Germinal center (tissue), 1 donor: ENCODE data around the gene SCMH1.

Experiments
- DNase-seq: peaks from one replicate; pipeline ENCODE4 v3.0.0; 2012; ENCODE audit warnings: mixed read lengths, low spot score

Gene SCMH1

DNA sequence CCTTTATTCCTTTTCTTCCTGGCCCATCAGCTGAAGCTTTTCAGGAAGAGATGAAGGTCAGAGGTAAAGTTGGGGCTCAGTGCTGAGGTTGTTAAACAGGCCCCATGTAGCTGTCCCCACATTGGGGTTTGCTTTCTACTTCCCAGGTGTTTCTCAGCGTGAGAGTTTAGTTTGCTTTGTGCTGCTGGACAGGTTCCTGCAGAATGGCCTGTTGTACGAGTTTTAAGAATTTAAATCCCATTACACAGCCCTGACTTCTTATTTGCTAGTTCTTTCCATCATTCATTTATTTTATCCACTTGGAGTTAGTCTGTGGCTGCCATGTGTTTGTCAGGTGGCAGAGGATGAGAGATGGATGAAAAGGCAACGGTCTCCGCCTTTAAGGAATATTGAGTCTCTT is 243.4 kb downstream of the SCMH1 start:
- DNase-seq: no peak

DNA sequence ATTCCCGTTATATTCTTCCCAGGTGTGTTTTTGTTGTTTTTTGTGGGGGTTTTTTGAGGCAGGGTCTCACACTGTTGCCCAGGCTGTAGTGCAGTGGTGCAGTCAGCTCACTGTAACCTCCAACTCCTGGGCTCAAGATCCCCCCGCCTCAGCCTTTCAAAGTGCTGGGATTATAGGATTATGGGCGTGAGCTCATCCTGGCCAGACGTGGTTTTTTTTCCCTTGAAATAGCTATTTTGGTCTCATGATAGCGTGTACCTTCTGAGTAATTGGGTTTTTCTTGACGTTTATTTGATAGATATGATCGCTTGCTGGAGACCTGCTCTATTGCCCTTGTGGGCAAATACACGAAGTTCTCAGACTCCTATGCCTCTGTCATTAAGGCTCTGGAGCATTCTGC is 245.0 kb downstream of the SCMH1 start:
- no peak for DNase-seq

DNA sequence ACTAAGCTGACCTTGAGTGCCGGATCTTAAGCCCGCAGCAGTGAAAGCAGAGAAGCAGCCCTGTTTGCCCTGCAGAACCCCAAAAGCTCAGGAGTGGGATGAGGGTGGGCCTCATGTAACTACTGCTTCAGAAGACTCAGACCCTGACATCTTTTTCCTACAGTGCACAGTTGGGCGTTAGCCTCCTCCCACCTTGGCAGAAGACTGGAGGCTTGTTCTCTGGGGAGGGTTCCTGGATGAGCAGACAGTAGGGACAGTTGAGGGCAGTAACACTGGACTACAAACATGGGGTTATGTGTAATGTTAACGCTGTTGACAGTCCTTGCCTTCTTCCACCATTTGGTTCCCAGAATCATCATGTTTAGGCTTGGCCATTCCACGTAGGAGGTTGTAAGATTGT is 253.0 kb downstream of the SCMH1 start:
- DNase-seq: no peak

DNA sequence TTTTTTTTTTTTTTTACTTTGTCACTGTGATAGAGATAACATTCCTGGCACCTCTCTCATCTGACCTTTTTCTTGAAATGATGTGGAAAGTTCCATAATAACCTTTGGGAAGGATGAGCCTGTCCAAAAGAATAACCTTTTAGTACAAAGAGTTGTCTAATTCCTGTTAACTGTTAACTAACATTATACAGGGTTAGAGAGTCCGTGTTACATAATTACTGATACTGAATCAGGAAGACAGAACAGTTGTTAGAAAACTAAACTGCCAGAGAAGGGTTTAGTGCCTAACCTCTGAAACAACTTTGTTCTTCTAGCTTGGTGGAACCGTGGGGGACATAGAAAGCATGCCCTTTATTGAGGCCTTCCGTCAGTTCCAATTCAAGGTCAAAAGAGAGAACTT is 253.8 kb downstream of the SCMH1 start:
- no peak for DNase-seq

DNA sequence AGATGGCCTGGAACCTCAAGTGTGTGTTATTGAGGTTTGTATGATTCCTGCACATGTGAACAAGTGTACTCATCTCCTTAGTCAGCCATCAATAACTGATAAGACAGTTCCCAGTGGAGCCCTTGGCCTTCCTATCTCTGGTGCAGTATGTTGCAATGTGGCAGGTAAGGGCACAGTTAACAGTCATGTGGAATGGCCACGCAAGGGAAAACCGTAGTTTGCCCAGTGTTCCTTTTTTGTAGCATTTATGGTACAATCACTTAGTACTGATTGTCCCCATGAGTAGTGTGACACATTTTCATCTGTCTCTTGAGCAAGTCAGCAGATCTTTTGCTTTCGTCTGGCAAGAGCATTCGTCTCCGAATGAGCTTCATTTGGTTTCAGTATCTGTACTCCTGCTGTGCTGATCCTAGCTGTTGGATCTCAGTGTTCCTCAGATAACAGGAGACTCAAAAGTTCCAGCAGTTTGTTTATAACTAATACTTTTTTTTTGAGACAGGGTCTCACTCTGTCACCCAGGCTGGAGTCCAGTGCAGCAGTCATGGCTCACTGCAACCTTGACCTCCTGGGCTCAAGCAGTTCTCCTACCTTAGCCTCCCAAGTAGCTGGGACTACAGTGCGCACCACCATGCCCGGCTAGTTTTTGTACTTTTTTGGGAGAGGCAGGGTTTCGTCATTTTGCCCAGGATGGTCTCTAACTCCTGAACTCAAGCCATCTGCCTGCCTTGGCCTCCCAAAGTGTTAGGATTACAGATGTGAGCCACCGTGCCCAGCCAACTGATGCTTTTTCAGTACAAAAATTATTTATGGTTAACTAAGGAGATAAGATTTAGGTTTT is 254.4 kb downstream of the SCMH1 start:
- DNase-seq: no peak

DNA sequence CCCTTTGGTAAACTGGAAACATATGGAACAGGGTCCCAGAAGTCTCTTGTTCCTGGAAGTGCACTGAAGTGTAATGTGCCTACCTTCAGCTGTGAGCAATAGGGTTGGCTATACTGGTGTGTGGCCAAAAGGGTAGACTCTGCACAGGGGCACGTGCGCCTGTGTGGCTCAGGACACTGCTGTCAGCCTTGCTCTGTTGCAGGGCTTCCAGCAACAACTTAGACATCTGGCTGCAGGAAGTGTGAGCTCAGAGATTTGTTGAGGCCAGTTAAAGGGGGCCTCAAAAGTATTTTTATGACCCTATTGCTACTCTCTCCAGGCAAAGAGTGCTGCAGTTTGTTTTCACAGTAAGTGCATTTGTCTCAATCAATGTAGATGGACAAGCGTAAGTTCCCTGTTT is 255.2 kb downstream of the SCMH1 start:
- no peak for DNase-seq

DNA sequence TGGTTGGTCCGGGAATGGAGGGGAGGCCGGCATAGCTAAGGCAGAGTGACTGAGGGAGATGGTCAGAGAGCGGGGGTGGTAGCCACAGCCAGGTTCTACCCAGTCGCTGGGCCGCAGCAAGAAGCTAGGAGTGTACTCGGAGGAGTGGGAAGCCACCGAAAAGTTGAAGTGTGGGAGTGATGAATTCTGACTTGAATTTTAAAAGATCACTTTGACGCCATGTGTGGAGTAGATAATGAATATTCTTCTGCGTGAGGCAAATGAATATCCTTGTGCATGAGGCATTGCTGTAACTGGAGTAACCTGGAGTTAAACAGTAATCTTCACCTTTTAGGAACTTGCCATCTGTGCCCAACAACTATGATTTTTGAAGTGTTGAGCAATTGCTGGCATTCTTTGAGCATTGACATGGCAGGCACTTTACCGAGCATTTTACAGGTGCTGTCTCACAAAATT is 255.8 kb downstream of the SCMH1 start:
- DNase-seq: no peak

DNA sequence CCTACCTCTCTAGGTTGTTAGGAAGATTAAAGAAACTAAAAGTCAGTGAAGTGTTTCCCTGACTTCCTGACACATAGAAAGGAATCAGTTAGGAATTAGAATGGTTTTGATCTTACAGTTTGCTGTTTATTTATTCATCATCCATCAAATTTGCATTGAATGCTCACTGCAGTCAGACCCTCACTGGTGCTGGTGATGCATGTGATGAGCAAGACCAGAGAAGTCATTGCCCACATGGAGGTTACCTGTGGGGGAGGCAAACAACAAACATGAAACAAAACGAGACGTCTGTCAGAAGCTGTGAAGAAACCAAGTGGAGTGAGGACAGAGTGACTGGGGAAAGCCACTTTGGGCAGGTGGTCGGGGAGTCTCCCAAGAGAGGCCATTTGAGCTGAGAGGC is 256.2 kb downstream of the SCMH1 start:
- no peak for DNase-seq

DNA sequence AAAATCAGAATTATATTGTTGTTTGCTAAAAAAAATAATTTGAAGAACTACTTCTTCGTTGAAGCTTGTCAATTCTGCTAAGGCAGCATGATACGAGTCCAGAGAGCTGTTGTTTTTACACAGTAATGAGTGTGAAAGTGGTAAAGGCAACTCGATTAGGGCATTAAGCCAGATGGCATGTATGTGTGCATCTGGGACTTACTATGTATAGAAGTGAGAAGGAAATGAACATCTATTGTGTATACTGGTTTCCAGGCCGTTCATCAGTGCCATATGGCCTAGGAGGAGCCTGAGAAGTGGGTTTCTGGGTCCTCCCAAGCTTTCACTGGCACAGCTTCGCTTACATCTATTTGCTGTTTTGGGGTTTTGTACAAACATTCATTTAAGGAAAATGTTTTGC is 256.9 kb downstream of the SCMH1 start:
- DNase-seq: no peak

DNA sequence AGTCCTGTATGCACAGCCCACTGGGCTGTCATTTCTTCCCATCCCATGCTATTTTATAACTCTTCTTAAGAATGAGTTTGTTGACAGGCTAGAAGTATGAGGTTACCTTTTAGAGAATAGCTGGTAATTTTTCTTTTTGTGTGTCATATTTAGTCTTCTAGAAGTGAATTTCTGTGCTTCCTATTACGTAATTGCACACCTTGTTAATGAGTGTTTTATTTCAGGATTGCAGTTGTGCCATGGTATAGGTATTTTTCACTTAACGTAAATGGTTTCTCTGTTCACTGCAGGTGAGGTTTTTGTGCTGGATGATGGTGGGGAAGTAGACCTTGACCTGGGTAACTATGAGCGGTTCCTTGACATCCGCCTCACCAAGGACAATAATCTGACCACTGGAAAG is 257.6 kb downstream of the SCMH1 start:
- no peak for DNase-seq

DNA sequence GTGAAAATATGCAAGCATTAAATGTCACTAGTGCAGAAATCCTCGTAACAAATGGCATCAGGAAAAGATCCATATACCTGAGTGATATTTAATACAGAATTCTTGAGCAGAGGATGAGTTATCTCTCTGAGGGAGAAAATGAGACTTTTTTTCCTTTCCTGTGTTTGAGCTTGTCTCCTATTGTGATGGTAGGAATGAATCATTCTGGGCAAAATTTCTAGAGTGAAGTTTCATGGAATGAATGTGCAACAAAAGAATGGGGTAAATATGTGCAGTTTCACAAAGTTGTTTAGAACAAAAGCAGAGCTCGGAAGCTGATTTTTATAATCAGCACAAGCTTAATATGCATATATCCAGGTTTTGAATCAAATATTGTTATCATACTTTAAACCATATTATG is 258.0 kb downstream of the SCMH1 start:
- DNase-seq: no peak

DNA sequence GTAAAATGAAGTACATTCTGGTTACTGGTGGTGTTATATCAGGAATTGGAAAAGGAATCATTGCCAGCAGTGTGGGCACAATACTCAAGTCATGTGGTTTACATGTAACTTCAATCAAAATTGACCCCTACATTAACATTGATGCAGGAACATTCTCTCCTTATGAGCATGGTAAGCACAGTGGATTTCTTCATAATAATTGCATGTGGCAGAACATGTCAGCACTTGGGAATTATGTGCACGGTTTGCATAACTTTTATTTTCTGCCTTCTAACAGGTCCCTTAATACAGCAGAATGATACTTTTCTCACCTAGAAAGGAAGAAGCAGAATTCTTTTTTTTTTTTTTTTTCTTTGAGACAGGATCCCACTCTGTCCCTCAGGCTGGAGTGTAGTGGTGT is 258.8 kb downstream of the SCMH1 start:
- DNase-seq: no peak

DNA sequence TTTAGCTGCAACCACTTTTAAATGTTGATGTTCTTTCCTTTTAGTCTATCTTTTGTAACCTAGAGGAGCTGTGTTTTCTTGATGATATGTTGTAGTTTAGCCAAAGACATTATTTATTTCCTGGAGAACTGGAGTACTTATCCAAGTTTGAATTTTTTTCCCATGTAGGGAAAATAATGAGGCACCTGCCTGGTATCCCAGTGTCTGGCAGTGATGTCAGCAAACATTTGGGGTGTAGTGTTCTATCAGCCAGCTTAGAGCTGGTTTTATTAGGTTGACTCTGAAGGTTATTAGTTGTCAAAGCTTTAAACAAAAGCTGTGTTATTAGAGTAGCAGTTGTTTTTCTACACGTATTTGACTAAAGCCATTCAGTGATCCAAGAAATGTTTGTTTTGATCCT is 259.4 kb downstream of the SCMH1 start:
- DNase-seq: no peak

DNA sequence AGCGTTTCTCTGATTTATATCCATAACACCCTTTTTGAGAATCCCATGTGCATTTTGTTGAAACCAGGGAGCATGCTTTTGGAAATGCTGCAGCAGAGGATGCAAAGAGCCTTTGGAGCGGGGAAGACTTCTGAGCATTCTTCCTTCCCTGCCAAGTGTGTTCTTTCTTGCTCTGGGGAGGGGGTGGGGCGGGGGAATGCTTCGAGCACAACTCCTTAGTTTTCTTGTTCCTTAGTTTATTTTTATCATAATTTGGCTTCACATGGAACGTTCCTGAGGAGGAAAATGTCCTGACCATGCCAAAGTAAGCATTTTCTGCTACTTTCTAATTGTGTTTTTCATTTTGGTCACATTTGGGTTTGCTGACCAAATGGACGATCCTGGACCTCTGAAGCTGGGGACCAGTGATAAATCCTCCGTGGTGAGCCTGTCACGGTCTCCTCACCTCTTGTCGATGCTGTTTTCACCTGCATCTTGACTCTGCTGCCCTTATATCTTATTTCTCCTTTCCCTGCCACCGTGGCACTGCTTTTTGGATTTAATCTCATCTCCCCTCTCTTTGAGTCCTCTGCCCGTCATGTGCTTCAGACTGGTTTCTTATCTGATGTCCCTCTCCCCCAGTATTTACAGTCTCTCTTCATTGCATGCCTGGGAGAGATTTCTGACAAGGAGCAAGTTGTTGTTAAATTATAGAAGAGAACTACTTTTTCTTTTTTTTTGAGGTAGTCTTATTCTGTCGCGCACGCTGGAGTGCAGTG is 260.2 kb downstream of the SCMH1 start:
- no peak for DNase-seq

DNA sequence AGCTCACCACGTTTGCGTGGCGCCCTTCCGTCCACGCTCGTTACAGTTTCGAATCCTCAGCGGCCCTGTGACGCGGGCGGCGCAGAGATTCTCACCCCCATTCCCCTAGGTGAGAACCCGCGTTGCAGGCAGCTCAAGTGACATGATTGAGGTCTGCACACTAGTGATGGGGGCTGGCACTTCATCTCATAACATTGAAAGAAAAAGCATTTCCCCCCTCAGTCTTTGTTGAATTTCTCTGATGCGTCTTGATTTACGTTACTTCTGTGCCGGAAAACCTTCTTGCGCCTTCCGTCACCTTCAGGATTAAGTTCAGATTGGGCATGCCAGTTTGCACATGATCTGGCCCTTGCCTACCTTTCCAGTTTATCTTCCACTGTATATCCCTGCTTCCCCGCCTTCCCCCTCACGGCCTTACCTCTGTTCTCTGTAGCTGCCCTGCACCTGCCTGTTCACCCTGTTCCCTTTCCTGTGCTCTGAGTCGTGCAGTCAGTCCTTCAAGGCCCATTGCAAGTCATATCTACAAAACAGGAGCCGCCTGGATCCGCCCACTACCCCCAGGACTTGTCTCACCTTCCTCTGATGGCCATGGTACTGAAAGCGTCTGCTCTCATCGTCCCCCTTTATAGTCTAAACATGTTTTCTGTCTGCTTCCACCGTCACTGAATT is 261.5 kb downstream of the SCMH1 start:
- peak; percentile 59 for DNase-seq

DNA sequence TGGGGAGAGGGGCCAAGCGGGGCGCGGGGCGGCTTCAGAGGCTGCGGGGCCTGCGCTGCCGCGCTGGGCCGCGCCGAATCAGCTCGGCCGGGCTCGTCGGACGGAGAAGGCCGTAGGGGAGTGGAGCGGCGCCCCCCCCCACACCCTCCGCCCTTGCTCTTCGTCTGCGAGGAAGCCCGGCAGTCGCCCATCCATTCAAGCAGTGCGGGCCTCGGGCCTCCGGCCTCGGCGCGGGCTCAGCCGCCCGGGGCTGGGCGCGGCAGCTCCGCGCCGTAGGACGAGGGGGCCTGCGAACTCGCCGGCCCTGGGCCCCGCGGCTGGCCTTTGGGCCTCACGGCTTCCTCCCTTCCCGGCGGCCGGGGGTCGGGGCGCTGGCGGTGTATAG is 262.0 kb downstream of the SCMH1 start:
- DNase-seq: no peak

DNA sequence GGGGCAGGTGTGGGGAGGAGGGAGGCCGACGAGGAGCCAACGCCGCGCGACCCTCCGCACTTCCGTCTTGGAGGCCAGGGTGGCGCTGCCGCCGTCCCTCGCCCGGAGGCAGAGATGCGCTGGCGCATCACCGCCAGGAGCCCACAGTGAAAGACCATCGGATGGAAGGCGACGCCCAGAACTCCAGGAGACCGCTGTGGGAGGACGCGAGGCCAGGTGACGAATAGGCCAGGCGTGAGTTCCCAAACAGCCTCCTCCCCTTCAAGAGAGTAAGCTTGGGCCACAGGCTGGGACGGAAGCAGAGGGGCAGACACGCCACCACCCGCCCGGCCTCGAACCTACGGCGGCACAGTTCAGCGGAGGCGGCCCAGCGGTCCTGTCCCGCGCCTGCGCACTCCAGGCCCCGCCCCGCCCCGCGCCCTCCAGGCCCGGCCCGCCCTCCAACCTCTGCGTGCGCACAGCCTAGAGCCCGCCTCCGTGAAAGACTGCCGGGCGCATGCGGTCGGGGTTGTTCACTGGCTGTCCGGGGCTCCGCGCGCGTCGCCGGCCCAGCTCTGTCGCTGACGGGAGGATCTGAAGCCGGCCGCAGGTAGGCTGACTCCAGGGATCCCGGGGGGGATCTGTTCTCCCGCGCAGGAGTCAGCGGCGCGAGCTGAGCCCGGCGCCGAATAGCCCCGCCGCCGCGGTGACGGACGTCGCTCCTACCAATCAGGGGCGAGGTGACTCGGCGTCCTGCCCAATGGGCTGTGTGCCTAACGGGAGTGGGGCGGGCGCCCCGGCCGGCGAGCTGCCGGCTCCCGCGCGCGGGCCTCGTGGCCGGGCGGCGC is 262.7 kb downstream of the SCMH1 start, which contains the start of gene CTPS1:
Gene CTPS1, plus strand, starts transcription at position 456 of the 827 bp plus-strand sequence. CDS start 3,595 bp downstream, outside the sequence.
- DNase-seq: peak; percentile 99

DNA sequence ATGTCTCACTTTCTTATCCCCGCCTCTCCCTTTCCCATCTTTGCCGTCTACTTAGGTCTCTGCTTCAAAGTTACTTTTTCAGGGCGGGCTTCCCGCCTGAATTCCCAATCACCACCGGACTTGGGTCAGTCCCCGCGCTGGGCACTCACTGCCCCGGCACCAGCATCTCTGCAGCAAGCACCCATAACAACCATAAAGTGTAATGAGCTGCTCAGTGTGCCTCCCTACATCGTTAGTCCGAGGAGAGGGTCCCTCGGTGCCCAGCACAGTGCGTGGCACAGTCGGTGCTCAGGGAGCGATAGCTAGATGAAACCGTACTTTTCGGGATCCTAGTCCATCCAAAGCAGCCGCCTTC is 263.2 kb downstream of the SCMH1 start:
- DNase-seq: no peak

DNA sequence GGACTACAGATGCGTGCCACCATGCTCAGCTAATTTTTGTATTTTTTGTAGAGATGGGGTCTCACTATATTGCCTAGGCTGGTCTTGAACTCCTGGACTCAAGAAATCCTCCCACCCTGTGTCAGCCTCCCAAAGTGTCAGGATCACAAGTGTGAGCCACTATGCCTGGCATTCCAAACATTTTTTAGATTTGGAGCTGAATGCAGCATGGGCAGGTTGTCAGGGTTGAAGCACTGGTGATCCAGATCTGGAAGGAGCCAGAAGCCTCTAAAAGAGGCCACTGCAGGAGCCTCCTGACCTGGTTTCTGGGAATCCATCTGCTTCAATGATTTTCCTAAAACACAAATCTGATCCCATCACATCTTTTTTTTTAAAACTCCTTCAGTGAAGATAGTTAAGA is 264.4 kb downstream of the SCMH1 start:
- no peak for DNase-seq
